Measurements from ENCODE around the gene HOXA10.

GRCh38 chr7:27212497-27213432, 38.6 kb upstream of the HOXA10 start:
- TF ChIP-seq POLR2AphosphoS5 (IDR thresholded peaks at IDR 0.05; ENCODE audit: low read depth, low read length), result no peak
- TF ChIP-seq POLR2A (IDR thresholded peaks at IDR 0.05; ENCODE audit: low read depth, low read length), result no peak

Measured in GM12892 (cell line).